K562 (cell line): ENCODE results near the gene CENPP. TPM values are rescaled to one million over a fixed set of nuclear protein-coding genes. Genes with fewer than 3 reads are reported as not detected.

ENCODE experiments used
- ATAC-seq: fragments of 200-7000 bp; cut with Tn5 transposase; 3 replicates; pipeline ENCODE4 v1.9.1; 2020; ENCODE audit warnings: moderate library complexity
- BruUV-seq: library from RNA; stranded (reverse); fragments of 400-500 nt; replicated peaks from 2 replicates; lab custom pipeline; 2021; lab: Mats Ljungman, UMichigan
- CTCF ChIA-PET: fragments of 300-600 bp; formaldehyde crosslinking; extraction: SDS; loops from one replicate; lab custom pipeline; 2021; ENCODE audit warnings: low intra/inter-chr PET ratio; lab: Yijun Ruan, JAX
- POLR2A ChIA-PET: fragments of 300-600, 350-650 bp; sonication (Branson Sonifier 250); formaldehyde crosslinking; extraction: SDS; loops from one replicate; lab custom pipeline; 2021; ENCODE audit warnings: antibody characterized with exemption, inconsistent platforms; lab: Yijun Ruan, JAX
- DNase-seq, 4 experiments: peaks; one replicate each; pipeline versions ENCODE4 v3.0.0 to v3.0.0-alpha.2; 2011 to 2018; ENCODE audit warnings: low spot score in 3 of 4, mixed read lengths in 3 of 4; ENCODE audit errors: extremely low read depth in 1 of 4
- FAIRE-seq: peaks from 2 replicates; lab custom pipeline; 2011; peaks lifted over from hg19 to GRCh38; lab: Jason Lieb, UNC
- H2AFZ ChIP-seq: 2 replicates; pipeline ENCODE4 v1.6.0; 2011; ENCODE audit warnings: low read depth, low read length, control low read depth, inconsistent platforms
- H3K27ac ChIP-seq: fragments of 200-600 bp; 3 replicates; pipeline ENCODE4 v1.8.0; 2011; ENCODE audit warnings: low read depth, mild to moderate bottlenecking, control low read depth, inconsistent platforms, low read length, moderate library complexity, mixed read lengths; ENCODE audit errors: extremely low read depth
- H3K27me3 ChIP-seq, 2 experiments: fragments of 300-600 bp in 1 of 2; 2 replicates in 1 of 2; 3 replicates in 1 of 2; pipeline versions ENCODE4 v1.6.0 to v1.8.0; 2011; ENCODE audit warnings: inconsistent platforms in 2 of 2, low read length in 2 of 2, mild to moderate bottlenecking in 1 of 2, mixed read lengths in 1 of 2, moderate library complexity in 1 of 2; ENCODE audit not compliant: control insufficient read depth in 2 of 2, insufficient read depth in 2 of 2
- H3K36me3 ChIP-seq: fragments of 300-600 bp; 3 replicates; pipeline ENCODE4 v1.8.0; 2011; ENCODE audit warnings: mild to moderate bottlenecking, low read length, inconsistent platforms; ENCODE audit not compliant: control insufficient read depth, insufficient read depth
- H3K4me1 ChIP-seq, 2 experiments: fragments of 200-600 bp in 1 of 2; replicated peaks in 1 of 2; 2 replicates in 1 of 2; 3 replicates in 1 of 2; pipeline versions ENCODE4 v1.5.1 to v1.8.0; 2011; ENCODE audit warnings: inconsistent platforms in 2 of 2, low read length in 2 of 2, mild to moderate bottlenecking in 1 of 2, mixed read lengths in 1 of 2, moderate library complexity in 1 of 2; ENCODE audit not compliant: control insufficient read depth in 2 of 2, insufficient read depth in 2 of 2
- H3K4me2 ChIP-seq: 2 replicates; pipeline ENCODE4 v1.6.1; 2011; ENCODE audit warnings: low read length, control low read depth, inconsistent platforms, mixed read lengths; ENCODE audit not compliant: insufficient read depth
- H3K4me3 ChIP-seq: fragments of 200-600 bp; sonication (generic), shearing (Covaris generic); 2 replicates; pipeline ENCODE4 v1.5.1; 2016; ENCODE audit warnings: control low read depth, inconsistent platforms
- H3K79me2 ChIP-seq: fragments of 200-600 bp; 3 replicates; pipeline ENCODE4 v1.8.0; 2011; ENCODE audit warnings: low read length, inconsistent platforms; ENCODE audit not compliant: control insufficient read depth, insufficient read depth
- H3K9ac ChIP-seq, 2 experiments: 2 replicates each; pipeline versions ENCODE4 v1.6.0 to v1.6.1; 2011; ENCODE audit warnings: low read depth in 2 of 2, low read length in 2 of 2, control low read depth in 1 of 2, inconsistent platforms in 1 of 2, mild to moderate bottlenecking in 1 of 2, mixed read lengths in 1 of 2; ENCODE audit not compliant: insufficient read depth in 1 of 2
- H3K9me1 ChIP-seq: one replicate; pipeline ENCODE4 v1.6.0; 2011; ENCODE audit warnings: inconsistent platforms, mild to moderate bottlenecking, low read length, moderate library complexity; ENCODE audit not compliant: control insufficient read depth, insufficient read depth
- H3K9me3 ChIP-seq: replicated peaks from 2 replicates; pipeline ENCODE4 v1.5.1; 2011; ENCODE audit warnings: low read depth, low read length, inconsistent platforms; ENCODE audit not compliant: control insufficient read depth, insufficient read depth
- H4K20me1 ChIP-seq: replicated peaks from 2 replicates; pipeline ENCODE4 v1.6.1; 2011; ENCODE audit warnings: low read length, inconsistent platforms, mixed read lengths; ENCODE audit not compliant: control insufficient read depth, insufficient read depth
- FUS ChIP-seq: fragments of 200-400 bp; formaldehyde crosslinking; optimal IDR thresholded peaks from 2 replicates; pipeline ENCODE3; 2017; ENCODE audit warnings: low read depth, low read length
- GATAD2A ChIP-seq: fragments of 450-650 bp; IDR thresholded peaks from 2 replicates; pipeline ENCODE4 v1.6.1; 2017
- KLF10 ChIP-seq: fragments of 250-450 bp; sonication (Bioruptor Pico); IDR thresholded peaks from 2 replicates; pipeline ENCODE4 v1.6.1; 2021; ENCODE audit warnings: matching md5 sums
- PHB ChIP-seq: fragments of 250-450 bp; sonication (Bioruptor Pico); IDR thresholded peaks from 2 replicates; pipeline ENCODE4 v1.5.0; 2021
- POU5F1 ChIP-seq: fragments of 150-350 bp; IDR thresholded peaks from 2 replicates; pipeline ENCODE4 v1.6.1; 2014; ENCODE audit warnings: borderline replicate concordance, low read length, low read depth, mild to moderate bottlenecking; ENCODE audit not compliant: partially characterized antibody
- PPARD ChIP-seq: fragments of 250-450 bp; sonication (Bioruptor Pico); IDR thresholded peaks from 2 replicates; pipeline ENCODE4 v1.8.0; 2022; ENCODE audit warnings: inconsistent platforms, mild to moderate bottlenecking, moderate library complexity
- RFX7 ChIP-seq: fragments of 250-450 bp; sonication (Bioruptor Pico); IDR thresholded peaks from 2 replicates; pipeline ENCODE4 v1.5.1; 2021; ENCODE audit warnings: mild to moderate bottlenecking
- XRCC4 ChIP-seq: IDR thresholded peaks from one replicate; pipeline ENCODE4 v1.6.1; 2011; ENCODE audit not compliant: insufficient read depth, insufficient read length; ENCODE audit errors: extremely low read depth
- WGBS: fragments of 100-300 bp; shearing (Covaris generic); methylation state at CpG from one replicate; pipeline ENCODE4 v1.1.6; 2016; ENCODE audit warnings: low coverage, mixed read lengths; ENCODE audit not compliant: insufficient coverage; ENCODE audit errors: missing lambda C conversion rate; 5-methylcytosine and 5-hydroxymethylcytosine counted together
- in situ Hi-C: fragments of 300-500 bp; cut with MboI; formaldehyde crosslinking; loops from 4 replicates; pipeline ENCODE4 v1.15.0; 2018; ENCODE audit warnings: inconsistent platforms, mixed read lengths
- intact Hi-C: fragments of 100-400 bp; cut with micrococcal nuclease; formaldehyde crosslinking; loops from 2 replicates; pipeline ENCODE4 v1.14.2; 2022
- polyA plus RNA-seq, 8 experiments: library from polyadenylated mRNA; depleted of rRNA in 4 of 8; stranded (reverse) in 5 of 8; unstranded in 3 of 8; fragments of >200 nt; fragmentation: Nextera tagmentation in 2 of 8; fragmentation: Illumina TruSeq in 1 of 8; extraction: Ambion mirVana in 2 of 8; extraction: Trizol in 1 of 8; gene quantifications; 2 replicates each; pipeline versions ENCODE4 v1.2.1 to v1.2.3, GENCODE V29; 2011 to 2014; ENCODE audit warnings: inconsistent platforms in 1 of 8, missing spikeins in 1 of 8
- total RNA-seq, 7 experiments: library from RNA; depleted of rRNA in 6 of 7; stranded (reverse); fragments of >200 nt in 6 of 7; fragmentation: Illumina TruSeq in 2 of 7; extraction: Trizol in 2 of 7; gene quantifications; 2 replicates each; pipeline versions ENCODE4 v1.2.1 to v1.2.3, GENCODE V29; 2011 to 2021; ENCODE audit warnings: low replicate concordance in 1 of 7
- TF ChIP-seq, protein P1 (sequence below): fragments of 250-450 bp; sonication (Bioruptor Pico); IDR thresholded peaks from 2 replicates; pipeline ENCODE4 v1.8.0; 2021; ENCODE audit warnings: mild to moderate bottlenecking, moderate library complexity
- TF ChIP-seq, protein P2 (sequence below): sonication (generic); formaldehyde crosslinking; IDR thresholded peaks from 2 replicates; pipeline ENCODE4 v1.8.0; 2022; ENCODE audit warnings: mild to moderate bottlenecking, missing genetic modification reagents, borderline replicate concordance
- TF ChIP-seq, protein P3 (sequence below): fragments of 450-650 bp; IDR thresholded peaks from 2 replicates; pipeline ENCODE4 v1.6.1; 2017; ENCODE audit warnings: mild to moderate bottlenecking, moderate library complexity
- TF ChIP-seq, protein P4 (sequence below): fragments of 450-650 bp; IDR thresholded peaks from 2 replicates; pipeline ENCODE4 v1.6.1; 2016; ENCODE audit warnings: missing biosample characterization, missing genetic modification characterization

CENPP gene
- total and polyA plus RNA-seq, 9 of the 15 experiments (the other 6 are each of a cell fraction or from before 2014, with no cell fraction given): 8.0 to 28.5 (median 17.9) TPM

DNA sequence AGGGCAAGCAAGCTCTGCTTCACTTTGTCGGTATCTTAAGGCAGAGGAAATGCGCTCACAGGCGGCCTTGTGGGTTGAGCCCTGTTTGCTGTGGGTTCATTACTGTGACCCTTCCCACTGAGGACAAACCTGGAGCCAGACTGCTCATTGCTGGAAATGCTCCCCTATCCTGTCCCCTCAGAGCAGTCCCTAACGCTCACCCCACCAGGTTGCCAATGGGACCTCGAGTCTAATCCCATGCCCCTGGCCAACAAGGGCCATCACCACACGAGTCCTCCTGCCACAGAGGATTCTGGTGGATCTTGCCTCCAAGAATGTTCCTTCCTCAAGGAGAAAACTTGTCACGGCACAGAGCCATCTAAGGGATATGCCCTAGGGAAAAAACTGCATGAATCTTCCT lies 329.6 kb downstream of the CENPP start:
- Histone ChIP-seq H2AFZ (no peak overlapping the region), H3K4me1 (peaks cover 0 to 11% of the 10 kb centered on the region in 2 experiments; a peak in 2 of 5 replicates), H3K36me3 (peaks cover 79% of the 10 kb centered on the region; the same call in 2 of the 3 replicates), H3K79me2 (peaks cover 18% of the 10 kb centered on the region), H3K9me3 (no peaks in the 10 kb centered on the region), H3K9ac (peak overlapping the region in 1 of 2 experiments; percentile 82; a peak in 1 of 4 replicates), H3K27ac (no peak overlapping the region; the same call in 2 of the 3 replicates), H3K27me3 (no peaks in the 10 kb centered on the region), H3K9me1 (no peaks in the 10 kb centered on the region), H3K4me2 (no peak overlapping the region), H4K20me1 (peaks cover 5% of the 10 kb centered on the region), H3K4me3 (no peak overlapping the region)
- DNase-seq (no peak), FAIRE-seq (no peak), ATAC-seq (no peak)
- BruUV-seq: no TSS peak
- ChIA-PET CTCF (no interaction called here), POLR2A (no interaction called here)
- WGBS: 91% methylated on average over 7 of the region's 7 CpGs
- in situ Hi-C loops (no loop called here), intact Hi-C loops (no loop called here)
- TF ChIP-seq XRCC4 (no peak), FUS (no peak), RFX7 (CRISPR knock-in tag) (no peak), POU5F1 (no peak), GATAD2A (no peak), KLF10 (CRISPR knock-in tag) (no peak), PPARD (CRISPR knock-in tag) (no peak), PHB (no peak)
- TF ChIP-seq, protein P1, sequence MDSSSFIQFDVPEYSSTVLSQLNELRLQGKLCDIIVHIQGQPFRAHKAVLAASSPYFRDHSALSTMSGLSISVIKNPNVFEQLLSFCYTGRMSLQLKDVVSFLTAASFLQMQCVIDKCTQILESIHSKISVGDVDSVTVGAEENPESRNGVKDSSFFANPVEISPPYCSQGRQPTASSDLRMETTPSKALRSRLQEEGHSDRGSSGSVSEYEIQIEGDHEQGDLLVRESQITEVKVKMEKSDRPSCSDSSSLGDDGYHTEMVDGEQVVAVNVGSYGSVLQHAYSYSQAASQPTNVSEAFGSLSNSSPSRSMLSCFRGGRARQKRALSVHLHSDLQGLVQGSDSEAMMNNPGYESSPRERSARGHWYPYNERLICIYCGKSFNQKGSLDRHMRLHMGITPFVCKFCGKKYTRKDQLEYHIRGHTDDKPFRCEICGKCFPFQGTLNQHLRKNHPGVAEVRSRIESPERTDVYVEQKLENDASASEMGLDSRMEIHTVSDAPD (CRISPR knock-in tag): no peak
- TF ChIP-seq, protein P2, sequence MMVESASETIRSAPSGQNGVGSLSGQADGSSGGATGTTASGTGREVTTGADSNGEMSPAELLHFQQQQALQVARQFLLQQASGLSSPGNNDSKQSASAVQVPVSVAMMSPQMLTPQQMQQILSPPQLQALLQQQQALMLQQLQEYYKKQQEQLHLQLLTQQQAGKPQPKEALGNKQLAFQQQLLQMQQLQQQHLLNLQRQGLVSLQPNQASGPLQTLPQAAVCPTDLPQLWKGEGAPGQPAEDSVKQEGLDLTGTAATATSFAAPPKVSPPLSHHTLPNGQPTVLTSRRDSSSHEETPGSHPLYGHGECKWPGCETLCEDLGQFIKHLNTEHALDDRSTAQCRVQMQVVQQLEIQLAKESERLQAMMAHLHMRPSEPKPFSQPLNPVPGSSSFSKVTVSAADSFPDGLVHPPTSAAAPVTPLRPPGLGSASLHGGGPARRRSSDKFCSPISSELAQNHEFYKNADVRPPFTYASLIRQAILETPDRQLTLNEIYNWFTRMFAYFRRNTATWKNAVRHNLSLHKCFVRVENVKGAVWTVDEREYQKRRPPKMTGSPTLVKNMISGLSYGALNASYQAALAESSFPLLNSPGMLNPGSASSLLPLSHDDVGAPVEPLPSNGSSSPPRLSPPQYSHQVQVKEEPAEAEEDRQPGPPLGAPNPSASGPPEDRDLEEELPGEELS (CRISPR knock-in tag): no peak
- TF ChIP-seq, protein P3, sequence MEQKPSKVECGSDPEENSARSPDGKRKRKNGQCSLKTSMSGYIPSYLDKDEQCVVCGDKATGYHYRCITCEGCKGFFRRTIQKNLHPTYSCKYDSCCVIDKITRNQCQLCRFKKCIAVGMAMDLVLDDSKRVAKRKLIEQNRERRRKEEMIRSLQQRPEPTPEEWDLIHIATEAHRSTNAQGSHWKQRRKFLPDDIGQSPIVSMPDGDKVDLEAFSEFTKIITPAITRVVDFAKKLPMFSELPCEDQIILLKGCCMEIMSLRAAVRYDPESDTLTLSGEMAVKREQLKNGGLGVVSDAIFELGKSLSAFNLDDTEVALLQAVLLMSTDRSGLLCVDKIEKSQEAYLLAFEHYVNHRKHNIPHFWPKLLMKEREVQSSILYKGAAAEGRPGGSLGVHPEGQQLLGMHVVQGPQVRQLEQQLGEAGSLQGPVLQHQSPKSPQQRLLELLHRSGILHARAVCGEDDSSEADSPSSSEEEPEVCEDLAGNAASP: no peak
- TF ChIP-seq, protein P4, sequence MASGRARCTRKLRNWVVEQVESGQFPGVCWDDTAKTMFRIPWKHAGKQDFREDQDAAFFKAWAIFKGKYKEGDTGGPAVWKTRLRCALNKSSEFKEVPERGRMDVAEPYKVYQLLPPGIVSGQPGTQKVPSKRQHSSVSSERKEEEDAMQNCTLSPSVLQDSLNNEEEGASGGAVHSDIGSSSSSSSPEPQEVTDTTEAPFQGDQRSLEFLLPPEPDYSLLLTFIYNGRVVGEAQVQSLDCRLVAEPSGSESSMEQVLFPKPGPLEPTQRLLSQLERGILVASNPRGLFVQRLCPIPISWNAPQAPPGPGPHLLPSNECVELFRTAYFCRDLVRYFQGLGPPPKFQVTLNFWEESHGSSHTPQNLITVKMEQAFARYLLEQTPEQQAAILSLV (tag): no peak
